ENCODE measurements around the gene HP.

Gene HP

DNA sequence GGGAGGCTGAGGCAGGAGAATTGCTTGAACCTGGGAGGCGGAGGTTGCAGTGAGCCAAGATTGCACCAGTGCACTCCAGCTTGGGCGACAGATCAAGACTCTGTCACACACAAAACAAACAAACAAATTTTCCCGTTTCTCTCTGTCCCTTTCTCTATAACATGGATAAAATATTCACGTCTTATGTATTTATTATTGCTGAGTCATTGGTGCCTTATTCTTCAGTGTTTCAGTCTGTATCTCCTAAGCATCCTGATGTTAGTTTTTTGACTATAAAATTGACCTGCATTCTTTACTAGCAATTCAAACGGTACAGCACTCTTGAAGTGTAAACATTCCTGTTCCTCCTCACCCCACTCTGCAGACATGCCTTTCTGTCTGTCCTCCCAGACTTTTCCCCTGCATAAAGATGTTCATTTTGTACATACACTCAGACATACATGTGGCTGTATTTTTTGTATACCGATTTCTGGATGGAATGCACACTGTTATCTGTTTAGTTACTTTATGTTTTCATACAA is 29.4 kb upstream of the HP start:
- H3K9me3 Mint-ChIP-seq = no peaks in the 10 kb centered on the region
- ATAC-seq (replicated peaks) = no peak
- H3K36me3 Mint-ChIP-seq (ENCODE audit: insufficient read depth) = peaks cover 19% of the 10 kb centered on the region
- DNase-seq = no peak
- no peak overlapping the region for H3K4me3 Mint-ChIP-seq
- H3K27ac Mint-ChIP-seq = no peak overlapping the region
- H3K27me3 Mint-ChIP-seq = no peaks in the 10 kb centered on the region
- no peaks in the 10 kb centered on the region for H3K4me1 Mint-ChIP-seq (ENCODE audit: low read depth in 2 of 2)

DNA sequence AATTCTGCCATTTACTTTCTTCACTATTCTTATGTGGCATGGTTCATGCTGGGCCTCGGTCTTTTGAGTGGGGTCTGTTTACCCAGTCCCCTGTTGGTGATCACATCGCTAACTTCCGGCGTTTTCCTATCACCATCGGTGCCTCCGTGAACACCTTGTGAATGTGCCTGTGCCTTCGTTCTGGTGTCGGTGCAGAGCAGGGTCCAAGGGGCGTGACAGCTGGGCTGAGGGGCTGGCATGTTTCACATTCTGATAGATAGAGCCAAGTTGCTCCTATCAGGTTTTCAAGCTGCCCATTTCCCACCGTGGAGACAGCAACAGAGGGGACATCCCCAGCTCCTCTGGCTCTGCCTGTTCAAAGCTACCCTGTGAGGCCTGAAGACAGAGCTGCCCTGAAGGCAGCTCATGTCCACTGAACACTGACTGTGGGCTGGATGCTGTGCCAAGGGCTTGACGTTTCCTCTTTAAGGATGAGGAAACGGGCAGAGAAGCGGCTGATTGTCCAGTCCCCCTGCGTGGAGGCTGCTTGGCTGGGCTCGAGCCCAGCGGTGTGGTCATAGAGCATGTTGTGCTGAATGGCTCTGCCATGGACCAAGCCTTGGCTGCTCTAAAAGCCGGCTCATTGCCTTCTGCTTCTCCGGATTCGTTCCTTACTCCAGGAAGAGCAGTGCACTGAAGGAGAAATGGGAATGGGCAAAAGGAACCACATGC is 28.7 kb upstream of the HP start:
- Mint-ChIP-seq H3K4me1 (ENCODE audit: low read depth in 2 of 2) (no peaks in the 10 kb centered on the region), H3K27ac (no peak overlapping the region), H3K27me3 (no peaks in the 10 kb centered on the region), H3K36me3 (ENCODE audit: insufficient read depth) (peaks cover 19% of the 10 kb centered on the region), H3K4me3 (no peak overlapping the region), H3K9me3 (no peaks in the 10 kb centered on the region)
- DNase-seq (no peak), ATAC-seq (replicated peaks) (no peak)

DNA sequence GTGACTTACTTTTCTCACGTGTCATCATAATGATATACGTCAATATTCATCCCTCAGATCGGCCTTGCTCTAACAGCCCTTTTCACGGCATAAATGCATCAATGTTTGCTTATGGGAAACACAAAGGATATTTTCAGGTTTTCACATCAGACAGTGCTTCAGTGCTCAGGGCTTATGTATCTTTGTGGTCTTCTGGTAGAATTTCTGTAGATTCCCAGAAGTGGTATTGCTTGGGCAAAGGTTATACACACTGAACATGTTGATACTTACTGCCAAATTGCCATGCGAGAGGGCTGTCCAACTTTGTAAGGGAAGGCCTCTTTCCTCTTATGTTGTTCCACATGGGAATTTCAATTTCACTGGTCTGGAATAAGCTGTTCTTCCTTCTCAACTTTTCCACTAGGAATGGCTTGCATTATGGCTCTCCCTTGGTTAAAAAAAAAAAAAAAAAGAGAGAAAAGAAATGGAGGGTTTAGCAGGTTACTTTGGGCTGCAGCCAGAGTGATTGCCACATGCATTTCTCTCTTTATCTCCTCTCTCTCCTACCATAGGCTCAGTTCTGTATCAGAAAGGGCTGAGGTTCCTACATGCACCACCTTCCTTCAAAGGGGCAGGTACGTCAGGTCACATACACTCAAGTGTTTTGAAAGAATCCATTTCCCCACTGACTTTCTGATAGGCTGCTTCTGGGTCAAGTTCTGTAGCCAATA is 26.5 kb upstream of the HP start:
- Mint-ChIP-seq H3K4me3 (no peak overlapping the region), H3K27me3 (no peaks in the 10 kb centered on the region), H3K36me3 (ENCODE audit: insufficient read depth) (peaks cover 23% of the 10 kb centered on the region), H3K4me1 (ENCODE audit: low read depth in 2 of 2) (no peaks in the 10 kb centered on the region), H3K27ac (no peak overlapping the region), H3K9me3 (no peaks in the 10 kb centered on the region)
- ATAC-seq (replicated peaks) = no peak
- no peak for DNase-seq

DNA sequence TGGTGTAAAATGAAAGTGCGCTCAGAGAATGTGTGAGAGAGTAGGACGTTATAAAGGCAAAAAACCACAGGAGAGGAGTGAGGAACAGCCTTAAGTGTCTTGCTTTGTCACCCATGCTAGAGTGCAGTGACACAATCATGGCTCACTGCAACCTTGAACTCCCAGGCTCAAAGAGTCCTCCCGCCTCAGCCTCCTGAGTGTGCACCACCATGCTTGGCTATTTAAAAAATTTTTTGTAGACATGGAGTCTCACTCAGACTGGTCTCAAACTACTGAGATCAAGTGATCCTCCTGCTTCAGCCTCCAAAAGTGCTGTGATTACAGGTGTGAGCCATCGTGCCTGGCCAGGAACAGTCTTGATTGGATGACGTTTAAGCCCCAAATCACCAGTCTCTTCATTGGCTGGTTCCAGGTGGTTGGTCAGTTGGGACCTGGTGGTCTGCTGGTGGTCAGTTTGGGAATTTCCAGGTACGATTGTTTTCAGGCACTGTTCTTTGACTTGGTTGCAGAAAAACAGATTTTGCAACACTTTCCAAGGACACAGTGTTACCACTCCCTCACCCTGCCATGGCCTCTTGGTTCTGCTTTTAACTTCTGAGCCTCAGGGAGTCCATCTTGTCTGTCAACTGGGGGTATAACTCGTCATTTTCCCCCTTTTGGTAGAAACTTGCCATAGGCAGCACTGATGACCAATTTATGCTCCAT is 24.6 kb upstream of the HP start:
- no peak overlapping the region for H3K4me3 Mint-ChIP-seq

DNA sequence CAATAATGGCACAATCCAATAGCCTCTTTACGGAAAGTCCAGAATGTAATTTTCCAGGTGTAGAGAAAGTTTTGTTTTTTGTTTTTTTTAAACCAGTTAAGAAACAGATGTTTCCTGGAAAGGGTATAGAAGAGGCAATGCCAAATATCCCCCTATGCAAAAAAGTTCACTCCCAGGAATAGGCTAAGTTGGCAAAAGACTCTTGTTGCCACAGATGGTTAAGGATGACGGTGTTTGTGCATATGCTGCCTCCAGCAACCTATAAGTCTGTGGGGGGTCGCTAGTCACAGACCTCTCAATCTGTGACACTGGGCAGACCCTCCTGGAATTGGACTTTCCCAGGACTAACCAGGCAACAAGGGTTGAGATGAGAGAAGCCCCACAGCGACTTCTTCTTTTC is 20.9 kb upstream of the HP start:
- no peak for DNase-seq
- H3K4me1 Mint-ChIP-seq (ENCODE audit: low read depth in 2 of 2) = no peaks in the 10 kb centered on the region

More for the DNA sequence above, 24.6 kb upstream of the HP start:
- Mint-ChIP-seq H3K4me1 (ENCODE audit: low read depth in 2 of 2) (no peaks in the 10 kb centered on the region), H3K9me3 (no peaks in the 10 kb centered on the region), H3K27ac (no peak overlapping the region), H3K27me3 (no peaks in the 10 kb centered on the region), H3K36me3 (ENCODE audit: insufficient read depth) (peaks cover 15% of the 10 kb centered on the region)
- no peak for DNase-seq
- no peak for ATAC-seq (replicated peaks)

DNA sequence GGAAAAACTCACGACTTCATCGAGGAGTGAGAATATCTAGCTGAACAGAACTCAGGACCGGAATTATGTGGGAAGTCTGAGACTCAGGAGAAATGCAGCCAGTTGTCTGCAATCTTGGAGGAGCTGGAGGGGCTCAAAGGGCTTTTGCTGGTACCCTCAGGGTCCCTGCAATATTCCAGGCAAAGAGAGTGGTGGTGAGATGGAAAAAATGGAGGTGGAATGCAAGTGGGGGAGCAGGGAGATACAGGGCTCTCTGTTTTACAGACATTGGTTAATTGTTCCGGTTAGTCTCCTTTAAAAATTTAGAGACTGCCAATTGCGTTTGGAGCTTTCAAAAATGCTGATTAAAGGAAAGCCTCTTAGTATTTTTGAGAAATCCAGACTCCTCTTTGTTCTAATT is 18.2 kb upstream of the HP start:
- H3K4me3 Mint-ChIP-seq = no peak overlapping the region
- H3K36me3 Mint-ChIP-seq (ENCODE audit: insufficient read depth) = peaks cover 4% of the 10 kb centered on the region
- DNase-seq (no peak), ATAC-seq (replicated peaks) (no peak)
- no peaks in the 10 kb centered on the region for H3K9me3 Mint-ChIP-seq
- no peaks in the 10 kb centered on the region for H3K4me1 Mint-ChIP-seq (ENCODE audit: low read depth in 2 of 2)
- no peaks in the 10 kb centered on the region for H3K27me3 Mint-ChIP-seq
- H3K27ac Mint-ChIP-seq = peak overlapping the region in 1 of 2 donors; percentile 33

More for the DNA sequence above, 20.9 kb upstream of the HP start:
- Mint-ChIP-seq H3K27ac (no peak overlapping the region), H3K9me3 (no peaks in the 10 kb centered on the region), H3K4me3 (no peak overlapping the region), H3K36me3 (ENCODE audit: insufficient read depth) (peaks cover 4% of the 10 kb centered on the region), H3K27me3 (no peaks in the 10 kb centered on the region)
- no peak for ATAC-seq (replicated peaks)

DNA sequence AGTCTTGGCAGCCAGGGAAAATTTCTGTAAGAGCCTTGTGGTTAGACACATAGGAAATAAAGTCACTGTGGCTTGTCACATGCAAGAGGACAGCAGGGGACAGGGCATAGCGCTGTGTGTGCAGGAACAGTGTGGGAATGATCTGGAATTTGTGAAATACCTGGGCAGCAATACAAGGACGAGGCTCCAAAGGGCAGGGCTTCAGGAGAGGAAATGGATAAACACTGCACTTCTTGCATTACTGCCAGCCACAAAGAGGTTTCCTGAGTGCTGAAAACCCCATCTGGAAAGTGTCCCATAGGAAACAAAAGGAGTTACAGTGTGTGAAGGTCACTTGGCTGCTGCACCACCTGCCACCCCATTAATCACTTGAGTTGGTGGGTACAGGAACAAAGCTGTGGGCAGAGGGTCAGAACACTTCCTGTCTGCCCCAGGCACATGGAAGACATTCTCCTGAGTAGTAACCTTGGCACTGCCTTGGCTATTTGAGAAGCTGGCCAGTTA is 12.1 kb upstream of the HP start:
- no peaks in the 10 kb centered on the region for H3K27me3 Mint-ChIP-seq
- H3K27ac Mint-ChIP-seq = no peak overlapping the region
- no peak for DNase-seq
- H3K4me3 Mint-ChIP-seq = no peak overlapping the region
- peaks cover 6% of the 10 kb centered on the region for H3K36me3 Mint-ChIP-seq (ENCODE audit: insufficient read depth)
- H3K4me1 Mint-ChIP-seq (ENCODE audit: low read depth in 2 of 2) = no peaks in the 10 kb centered on the region
- H3K9me3 Mint-ChIP-seq = no peaks in the 10 kb centered on the region
- no peak for ATAC-seq (replicated peaks)

DNA sequence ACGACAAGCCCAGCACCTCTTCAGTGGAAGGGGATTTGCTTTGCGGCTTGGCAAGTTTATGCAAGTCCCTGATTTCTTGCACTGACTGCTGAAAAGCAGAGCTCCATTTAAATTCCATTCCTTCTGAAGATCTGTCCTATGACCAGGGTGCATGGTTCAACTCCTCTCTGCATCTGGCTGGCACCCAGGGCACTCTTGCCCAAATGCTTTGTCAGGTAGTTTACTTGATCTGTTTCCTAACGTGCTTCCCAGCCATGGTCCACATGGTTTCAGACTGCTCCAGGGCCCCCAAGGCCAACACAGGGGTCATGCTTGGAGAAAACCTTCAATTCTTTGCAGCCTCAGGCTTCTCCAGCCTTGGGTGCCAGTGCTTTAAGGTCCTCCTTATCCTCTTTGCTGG is 11.2 kb upstream of the HP start:
- H3K9me3 Mint-ChIP-seq = no peaks in the 10 kb centered on the region
- ATAC-seq (replicated peaks) (no peak), DNase-seq (no peak)
- H3K36me3 Mint-ChIP-seq (ENCODE audit: insufficient read depth) = peaks cover 6% of the 10 kb centered on the region
- H3K4me1 Mint-ChIP-seq (ENCODE audit: low read depth in 2 of 2) = no peaks in the 10 kb centered on the region
- no peak overlapping the region for H3K4me3 Mint-ChIP-seq
- H3K27me3 Mint-ChIP-seq = no peaks in the 10 kb centered on the region
- no peak overlapping the region for H3K27ac Mint-ChIP-seq

DNA sequence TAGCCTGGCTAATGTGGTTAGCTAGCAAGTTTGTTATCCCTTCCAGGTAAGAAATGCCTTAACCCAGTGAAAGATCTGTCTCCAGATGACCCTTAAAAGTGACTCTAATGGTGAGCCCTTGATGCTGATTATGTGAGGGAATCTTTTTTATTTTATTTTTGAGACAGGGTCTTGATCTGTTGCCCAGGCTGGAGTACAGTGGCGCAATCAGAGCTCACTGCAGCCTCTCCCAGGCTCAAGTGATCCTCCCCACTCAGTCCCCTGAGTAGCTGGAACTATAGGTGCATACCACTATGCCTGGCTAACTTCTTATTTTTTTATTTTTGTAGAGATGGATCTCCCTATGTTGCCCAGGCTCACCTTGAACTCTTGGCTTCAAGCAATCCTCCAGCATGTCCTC is 10.8 kb upstream of the HP start:
- no peak overlapping the region for H3K27ac Mint-ChIP-seq
- H3K4me1 Mint-ChIP-seq (ENCODE audit: low read depth in 2 of 2) = no peaks in the 10 kb centered on the region
- H3K36me3 Mint-ChIP-seq (ENCODE audit: insufficient read depth) = peaks cover 6% of the 10 kb centered on the region

DNA sequence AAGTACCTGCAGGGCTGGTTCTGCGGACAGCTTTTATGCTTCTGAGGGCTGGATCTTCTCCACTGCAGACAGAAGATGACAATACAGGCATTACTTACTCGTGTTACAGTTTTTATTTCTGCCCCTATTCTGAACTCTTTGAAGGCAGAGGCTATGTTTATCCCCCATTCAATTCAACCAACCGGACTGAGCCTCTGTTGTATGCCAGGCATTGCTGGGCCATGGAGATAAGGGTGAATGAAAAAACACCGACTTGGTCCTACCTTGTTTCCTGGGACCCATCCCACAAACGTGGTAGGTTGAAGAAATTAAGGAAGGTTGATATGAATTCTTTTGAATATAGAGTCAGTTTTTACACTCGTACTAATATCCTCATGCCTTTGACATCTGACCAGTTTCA is 10.0 kb upstream of the HP start:
- no peaks in the 10 kb centered on the region for H3K27me3 Mint-ChIP-seq
- H3K27ac Mint-ChIP-seq = no peak overlapping the region
- peaks cover 0 to 7% of the 10 kb centered on the region in 2 donors for H3K9me3 Mint-ChIP-seq
- DNase-seq (no peak), ATAC-seq (replicated peaks) (no peak)
- peaks cover 6% of the 10 kb centered on the region for H3K36me3 Mint-ChIP-seq (ENCODE audit: insufficient read depth)
- no peak overlapping the region for H3K4me3 Mint-ChIP-seq
- H3K4me1 Mint-ChIP-seq (ENCODE audit: low read depth in 2 of 2) = no peaks in the 10 kb centered on the region

More for the DNA sequence above, 10.8 kb upstream of the HP start:
- Mint-ChIP-seq H3K4me3 (no peak overlapping the region), H3K27me3 (no peaks in the 10 kb centered on the region), H3K9me3 (no peaks in the 10 kb centered on the region)
- no peak for DNase-seq
- ATAC-seq (replicated peaks) = no peak

DNA sequence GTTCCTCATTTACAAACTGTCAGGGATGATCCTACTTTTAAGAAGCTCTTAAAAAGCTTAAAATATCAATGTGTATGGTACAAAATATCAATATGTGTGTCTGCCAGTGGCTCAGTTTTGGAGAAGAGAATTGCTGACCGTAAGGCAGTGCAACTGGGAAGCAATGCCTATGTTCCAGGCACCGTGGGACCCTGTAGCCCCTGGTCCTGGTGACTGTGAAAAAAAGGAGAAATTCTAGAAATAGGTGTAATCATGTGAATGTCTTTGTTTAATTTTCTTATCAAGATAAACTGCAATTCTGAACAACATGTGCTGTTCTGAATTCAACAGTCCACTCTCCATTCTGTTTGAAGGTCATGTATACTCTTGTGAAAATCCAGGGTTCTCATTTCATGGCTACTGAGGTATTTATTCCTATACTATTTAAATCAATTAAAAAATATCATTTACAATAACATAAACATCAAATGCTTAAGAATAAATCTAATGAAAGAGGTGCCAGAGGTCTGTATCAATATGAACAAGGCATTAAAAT is 9.4 kb upstream of the HP start:
- no peak for DNase-seq
- peaks cover 2 to 7% of the 10 kb centered on the region in 2 donors for H3K9me3 Mint-ChIP-seq
- no peak overlapping the region for H3K4me3 Mint-ChIP-seq
- no peaks in the 10 kb centered on the region for H3K4me1 Mint-ChIP-seq (ENCODE audit: low read depth in 2 of 2)
- H3K36me3 Mint-ChIP-seq (ENCODE audit: insufficient read depth) = peaks cover 6% of the 10 kb centered on the region
- no peaks in the 10 kb centered on the region for H3K27me3 Mint-ChIP-seq
- ATAC-seq (replicated peaks) = no peak
- H3K27ac Mint-ChIP-seq = no peak overlapping the region

DNA sequence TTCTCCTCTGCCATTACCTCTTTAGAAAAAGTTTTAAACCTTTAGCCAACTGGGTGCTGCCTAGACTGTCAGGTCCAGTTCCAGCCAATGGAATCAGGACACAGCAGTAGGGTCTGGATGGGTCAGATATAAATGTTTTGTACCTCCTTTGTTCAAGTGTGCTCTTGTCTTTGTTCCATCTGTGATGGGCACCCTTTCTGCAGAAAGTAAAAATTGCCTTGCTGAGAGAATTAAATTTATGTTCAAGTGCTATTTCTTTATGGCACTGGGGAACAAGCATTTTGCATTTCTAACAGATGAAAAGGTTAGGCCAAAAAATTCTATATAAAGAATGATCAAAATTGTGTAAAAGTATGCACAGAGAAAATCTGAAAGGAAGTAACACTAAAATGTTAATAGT is 5.2 kb upstream of the HP start:
- no peaks in the 10 kb centered on the region for H3K36me3 Mint-ChIP-seq (ENCODE audit: insufficient read depth)
- ATAC-seq (replicated peaks) = no peak
- H3K27ac Mint-ChIP-seq = no peak overlapping the region
- H3K27me3 Mint-ChIP-seq = no peaks in the 10 kb centered on the region
- H3K9me3 Mint-ChIP-seq = peaks cover 4 to 7% of the 10 kb centered on the region in 2 donors
- no peak overlapping the region for H3K4me3 Mint-ChIP-seq
- no peak for DNase-seq
- H3K4me1 Mint-ChIP-seq (ENCODE audit: low read depth in 2 of 2) = no peaks in the 10 kb centered on the region

DNA sequence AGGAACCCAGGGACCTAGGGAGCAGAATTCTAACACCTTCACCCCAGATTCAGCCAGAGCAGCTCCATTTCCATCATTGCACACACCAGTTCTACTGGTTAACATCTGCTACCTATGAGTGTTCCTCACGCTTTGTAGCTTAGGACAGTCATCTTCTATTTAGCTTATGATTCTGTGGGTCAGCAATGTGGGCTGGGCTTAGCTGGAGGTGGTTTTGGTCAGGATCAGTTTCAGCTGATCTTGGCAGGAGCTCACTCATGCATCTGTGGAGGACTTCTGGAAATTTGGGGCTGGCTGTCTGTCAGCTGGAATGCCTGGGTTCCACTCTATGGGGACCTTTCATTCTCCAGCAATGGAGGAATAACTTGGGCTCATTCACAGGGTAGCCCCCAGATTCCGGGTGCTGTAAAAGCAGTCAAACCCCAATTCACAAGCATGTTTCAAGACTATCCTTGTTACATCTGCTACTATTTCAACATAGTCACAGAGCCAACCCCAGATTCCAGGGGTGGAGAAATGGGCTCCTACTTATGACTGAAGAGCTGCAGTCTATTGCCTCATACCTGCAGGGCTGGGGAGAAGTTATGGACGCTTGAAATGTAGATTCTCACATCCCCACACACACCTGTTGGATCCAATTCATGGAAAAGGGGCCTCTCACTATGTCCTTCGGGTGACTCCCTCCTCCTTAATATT is 3.4 kb upstream of the HP start:
- H3K27ac Mint-ChIP-seq = no peak overlapping the region
- H3K27me3 Mint-ChIP-seq = no peaks in the 10 kb centered on the region
- no peaks in the 10 kb centered on the region for H3K4me1 Mint-ChIP-seq (ENCODE audit: low read depth in 2 of 2)
- ATAC-seq (replicated peaks) (no peak), DNase-seq (no peak)
- no peak overlapping the region for H3K4me3 Mint-ChIP-seq
- peaks cover 4 to 7% of the 10 kb centered on the region in 2 donors for H3K9me3 Mint-ChIP-seq
- no peaks in the 10 kb centered on the region for H3K36me3 Mint-ChIP-seq (ENCODE audit: insufficient read depth)
